Neural cell (in vitro differentiated cells): Measurements from ENCODE around the gene UPK1B.

ENCODE experiments used
- CTCF ChIP-seq: fragments of 450-650 bp; IDR thresholded peaks from 2 replicates; pipeline ENCODE4 v1.5.1; 2014; ENCODE audit warnings: antibody characterized with exemption, mild to moderate bottlenecking, moderate library complexity; ENCODE audit not compliant: poor library complexity, severe bottlenecking
- EP300 ChIP-seq: fragments of 450-650 bp; conservative IDR thresholded peaks from 2 replicates; pipeline ENCODE4 v1.6.1; 2014; ENCODE audit warnings: antibody characterized with exemption, mild to moderate bottlenecking, moderate library complexity; ENCODE audit not compliant: poor library complexity, severe bottlenecking
- EZH2 ChIP-seq: fragments of 200-600, 300-800 bp; shearing (Covaris generic), sonication (generic); IDR thresholded peaks from 2 replicates; pipeline ENCODE4 v1.6.1; 2014; ENCODE audit warnings: antibody characterized with exemption, low read length, borderline replicate concordance, mild to moderate bottlenecking; ENCODE audit not compliant: insufficient read depth, poor library complexity, severe bottlenecking
- POLR2AphosphoS5 ChIP-seq: IDR thresholded peaks from 2 replicates; pipeline ENCODE4 v1.6.1; 2012
- RAD21 ChIP-seq: fragments of 450-650 bp; conservative IDR thresholded peaks from 2 replicates; pipeline ENCODE4 v1.6.1; 2014; ENCODE audit warnings: antibody characterized with exemption, mild to moderate bottlenecking, moderate library complexity

- TF ChIP-seq EP300 = no peak
- no peak for TF ChIP-seq CTCF
- no peak for TF ChIP-seq POLR2AphosphoS5
- TF ChIP-seq RAD21 = no peak
- no peak for TF ChIP-seq EZH2
Observed at GRCh38 chr3:119191800-119192199, 18.4 kb downstream of the UPK1B start.
